ENCODE measurements around the gene TTC38.
"Not testable (repeated sequence)": the region's sequence is repeated elsewhere in the genome, so short reads cannot be mapped to it uniquely, and the experiment has no call there.

Gene TTC38

GRCh38 chr22:46297151-46297812, 29.5 kb downstream of the TTC38 start:
- DNase-seq = peak; percentile 7 to 10

DNA sequence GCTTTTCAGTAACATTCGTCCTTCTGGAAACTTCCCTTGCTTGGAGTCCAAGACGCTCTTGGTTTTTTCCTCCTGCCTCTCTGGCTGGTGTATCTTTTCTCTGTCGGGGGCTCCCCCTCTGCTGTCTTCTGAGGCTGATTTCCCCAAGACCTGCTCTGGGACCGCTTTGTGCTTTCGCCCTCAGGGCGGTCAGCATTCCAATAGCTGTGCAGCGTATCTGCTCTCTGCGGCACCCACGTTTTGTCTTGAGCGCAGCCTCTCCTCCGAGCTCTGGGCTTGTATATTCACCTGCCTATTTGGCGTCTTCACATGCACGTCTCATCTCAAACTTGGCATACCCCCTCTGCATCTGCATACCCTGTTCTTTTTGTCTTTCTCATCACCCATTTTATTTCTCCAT, 31.3 kb downstream of the TTC38 start:
- no peak for DNase-seq

GRCh38 chr22:46300491-46300890, 32.7 kb downstream of the TTC38 start:
- no peak for DNase-seq

GRCh38 chr22:46303347-46303965, 35.6 kb downstream of the TTC38 start:
- DNase-seq = no peak

GRCh38 chr22:46308283-46308988, 40.6 kb downstream of the TTC38 start:
- DNase-seq = no peak

DNA sequence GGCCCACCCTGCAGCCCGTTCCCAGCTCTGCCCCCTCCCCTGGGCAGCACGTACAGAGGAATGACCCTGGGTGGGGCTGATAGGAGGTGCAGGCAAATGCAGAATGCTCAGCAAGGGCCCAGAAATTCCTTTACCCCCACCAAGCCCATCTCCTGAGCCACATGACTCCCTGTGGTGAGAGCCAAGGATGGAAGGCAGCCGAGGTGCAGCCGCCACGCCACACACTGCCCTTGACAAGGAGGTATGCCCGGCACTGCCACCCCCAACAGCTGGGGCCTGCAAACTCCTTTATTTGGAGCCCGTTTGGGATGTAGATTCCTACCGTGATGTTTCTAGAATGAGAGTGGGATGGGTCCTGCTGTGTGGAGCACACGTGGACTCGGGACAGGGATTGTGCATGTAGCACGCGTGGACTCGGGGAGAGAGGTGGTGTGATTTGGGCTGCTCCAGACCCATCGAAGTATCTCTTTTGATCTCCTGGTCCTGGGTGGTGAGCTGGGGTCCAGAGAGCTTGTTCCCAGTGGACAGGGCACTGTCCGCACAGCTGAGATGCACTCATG, 41.8 kb downstream of the TTC38 start:
- DNase-seq = no peak

- DNase-seq = no peak
Measured at GRCh38 chr22:46312056-46312455, 44.2 kb downstream of the TTC38 start.

DNA sequence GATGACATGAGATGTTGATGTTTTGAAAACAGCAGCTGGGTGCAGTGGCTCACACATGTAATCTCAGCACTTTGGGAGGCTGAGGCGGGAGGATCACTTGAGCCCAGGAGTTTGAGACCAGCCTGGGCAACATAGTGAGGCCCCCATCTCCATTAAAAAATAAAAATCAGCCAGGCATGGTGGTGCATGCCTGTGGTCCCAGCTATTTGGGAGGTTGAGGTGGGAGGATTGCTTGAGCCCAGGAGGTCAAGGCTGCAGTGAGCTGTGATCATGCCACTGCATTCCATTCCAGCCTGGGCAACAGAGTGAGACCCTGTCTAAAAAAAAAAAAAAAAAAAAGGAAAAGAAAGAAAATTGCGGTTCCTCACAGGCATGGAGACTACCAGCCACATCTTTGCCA, 45.0 kb downstream of the TTC38 start:
- not testable (repeated sequence) for DNase-seq

- DNase-seq = no peak
Measured at GRCh38 chr22:46315976-46316375, 48.2 kb downstream of the TTC38 start.

DNA sequence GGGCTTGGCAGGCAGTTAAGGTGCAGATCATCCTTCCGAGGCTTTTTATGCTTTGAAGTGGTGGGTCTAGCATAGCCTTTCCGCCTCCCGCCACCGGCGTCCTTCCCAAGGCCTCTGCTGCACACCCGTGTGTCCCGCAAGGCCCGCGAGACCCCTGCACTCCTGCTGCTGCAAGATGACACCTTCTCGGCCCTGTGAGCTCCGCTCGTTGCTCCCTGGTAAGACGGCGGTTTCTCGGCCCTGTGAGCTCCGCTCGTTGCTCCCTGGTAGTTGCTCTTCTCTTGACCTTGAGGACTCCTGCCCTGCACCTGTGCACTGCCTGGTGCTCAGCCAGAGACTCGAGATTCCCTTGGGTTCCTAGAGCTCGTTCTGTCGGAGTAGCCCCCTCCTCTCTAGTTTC, 49.8 kb downstream of the TTC38 start:
- DNase-seq = no peak

DNA sequence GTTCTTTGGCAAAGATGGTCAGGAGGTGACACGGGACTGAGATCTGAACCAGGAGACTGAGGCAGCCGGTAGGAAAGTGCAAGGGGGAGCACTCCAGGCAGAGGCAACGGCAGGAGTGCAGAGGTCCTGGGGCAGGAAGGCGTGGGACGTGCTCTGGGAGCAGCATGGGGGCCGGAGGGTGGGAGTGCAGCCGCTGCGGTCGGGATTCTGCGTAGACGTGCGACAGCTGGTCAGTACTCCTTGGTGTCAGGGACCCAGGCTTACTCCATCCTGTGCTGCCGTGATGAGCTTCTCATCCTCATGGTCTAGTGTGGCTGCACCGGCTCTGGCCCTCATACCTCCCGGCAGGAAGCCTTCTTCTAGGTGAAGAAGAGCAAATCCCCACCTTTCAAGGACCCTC, 50.8 kb downstream of the TTC38 start:
- DNase-seq = no peak

DNA sequence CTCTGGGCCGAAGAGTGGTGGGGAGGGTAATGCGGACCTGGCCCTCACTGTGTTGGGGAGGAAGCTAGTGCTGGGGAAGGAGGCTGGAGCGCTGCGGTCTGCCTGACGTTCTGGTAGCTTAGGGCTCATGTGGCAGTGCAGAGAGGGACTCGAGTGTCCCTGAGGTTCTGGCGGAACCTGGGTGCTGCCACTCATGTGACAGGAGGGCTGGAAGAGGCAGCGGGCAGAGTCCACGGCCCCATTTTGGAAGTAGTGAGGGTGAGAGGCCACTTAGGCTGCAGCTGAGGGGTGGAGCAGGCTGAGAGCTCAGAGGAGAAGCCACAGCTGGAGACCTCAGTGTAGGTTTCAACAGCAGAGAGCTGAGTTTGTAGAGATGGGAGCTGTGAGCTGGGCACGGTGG, 51.5 kb downstream of the TTC38 start:
- no peak for DNase-seq

DNA sequence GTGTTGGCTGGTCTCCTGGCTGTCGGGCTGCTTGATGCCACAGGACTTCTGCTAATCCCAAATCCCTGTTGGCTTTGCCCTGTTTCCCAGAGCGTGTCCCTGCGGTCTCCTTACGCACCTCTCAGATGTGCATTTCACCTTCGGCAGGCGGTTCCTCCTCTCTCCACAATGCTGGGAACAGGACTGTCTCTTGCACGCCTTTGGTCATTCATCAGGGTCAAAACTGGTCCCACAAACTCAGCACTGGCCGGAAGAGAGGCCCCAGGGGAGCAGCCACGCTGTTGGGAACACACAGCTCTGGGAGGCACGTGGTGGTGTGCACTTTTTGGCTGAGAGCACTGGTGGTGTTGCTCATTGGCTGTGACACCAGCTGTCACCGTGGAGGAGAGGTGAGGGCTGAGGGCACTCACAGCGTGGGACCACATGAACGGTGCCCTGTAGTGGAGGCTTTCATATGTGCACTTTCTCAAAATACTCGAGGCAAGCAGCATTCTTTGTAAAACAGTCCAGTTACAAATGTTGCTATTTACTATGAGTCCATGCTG, 52.4 kb downstream of the TTC38 start:
- DNase-seq = no peak

DNA sequence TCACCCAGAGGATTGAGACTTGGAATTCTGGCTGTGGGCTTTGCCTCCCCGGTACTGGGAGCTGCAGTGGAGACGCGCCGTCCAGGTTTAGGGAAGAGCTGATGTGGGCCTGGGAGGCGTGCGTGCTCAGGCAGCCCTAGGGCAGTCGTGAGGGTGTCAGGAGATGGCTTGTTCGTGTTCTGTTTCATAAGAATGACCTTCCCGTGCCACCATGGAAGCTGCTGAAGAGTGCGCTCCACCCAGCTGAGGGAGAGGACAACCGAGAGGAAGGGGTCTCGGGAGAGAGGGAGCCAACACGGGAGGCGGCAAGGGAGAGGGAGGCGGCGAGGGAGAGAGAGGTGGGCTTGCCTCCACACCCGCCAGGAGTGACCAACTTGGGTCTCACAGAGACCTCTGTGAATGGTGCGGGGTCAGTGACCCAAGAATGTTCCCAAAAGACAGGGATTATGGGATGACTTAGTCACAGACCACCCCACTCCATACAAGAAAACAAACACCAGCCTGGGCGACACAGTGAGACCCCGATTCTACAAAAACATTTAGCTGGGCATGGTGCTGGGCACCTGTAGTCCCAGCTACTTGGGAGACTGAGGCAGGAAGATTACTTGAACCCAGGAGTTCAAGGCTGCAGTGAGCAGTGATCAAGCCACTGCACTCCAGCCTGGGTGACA, 53.0 kb downstream of the TTC38 start:
- DNase-seq = no peak

DNA sequence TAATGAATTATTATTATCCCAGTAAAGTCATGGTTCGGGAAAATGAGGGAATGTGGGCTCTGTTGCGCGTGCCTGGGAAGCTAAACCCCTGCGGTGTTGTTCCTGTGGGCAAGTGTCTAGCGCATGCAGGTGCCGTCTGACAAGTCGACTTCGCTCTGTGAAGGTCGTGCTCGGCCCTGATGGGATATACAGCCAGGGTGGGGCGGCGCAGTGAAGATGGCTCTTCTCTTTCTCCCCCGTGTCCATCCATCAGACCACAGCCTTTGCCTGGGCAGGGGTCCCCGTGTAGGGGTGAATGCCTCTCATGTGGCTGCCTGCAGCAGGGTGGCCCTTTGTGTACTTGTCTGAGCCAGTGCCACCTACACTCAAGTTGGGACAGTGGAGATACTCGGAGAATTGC, 54.9 kb downstream of the TTC38 start:
- DNase-seq = no peak

DNA sequence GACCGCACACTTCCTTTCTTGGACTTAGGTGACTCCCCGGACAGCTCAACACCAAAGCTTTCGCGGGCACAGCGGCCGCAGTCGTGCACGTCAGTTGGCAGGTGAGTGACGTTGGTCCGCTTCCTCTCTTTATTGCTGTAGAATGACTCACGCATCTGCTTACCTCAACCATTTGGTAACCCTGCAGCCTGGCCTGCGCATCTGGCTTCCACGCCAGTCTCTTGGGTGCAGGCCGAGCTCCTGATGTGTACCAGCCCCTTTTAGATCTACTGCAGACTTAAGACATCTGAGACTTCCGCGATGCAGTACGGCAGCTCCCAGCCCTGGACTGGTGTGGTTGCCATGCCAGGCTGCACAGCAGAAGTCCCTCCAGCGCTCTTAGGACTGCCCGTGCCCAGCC, 55.4 kb downstream of the TTC38 start:
- no peak for DNase-seq

DNA sequence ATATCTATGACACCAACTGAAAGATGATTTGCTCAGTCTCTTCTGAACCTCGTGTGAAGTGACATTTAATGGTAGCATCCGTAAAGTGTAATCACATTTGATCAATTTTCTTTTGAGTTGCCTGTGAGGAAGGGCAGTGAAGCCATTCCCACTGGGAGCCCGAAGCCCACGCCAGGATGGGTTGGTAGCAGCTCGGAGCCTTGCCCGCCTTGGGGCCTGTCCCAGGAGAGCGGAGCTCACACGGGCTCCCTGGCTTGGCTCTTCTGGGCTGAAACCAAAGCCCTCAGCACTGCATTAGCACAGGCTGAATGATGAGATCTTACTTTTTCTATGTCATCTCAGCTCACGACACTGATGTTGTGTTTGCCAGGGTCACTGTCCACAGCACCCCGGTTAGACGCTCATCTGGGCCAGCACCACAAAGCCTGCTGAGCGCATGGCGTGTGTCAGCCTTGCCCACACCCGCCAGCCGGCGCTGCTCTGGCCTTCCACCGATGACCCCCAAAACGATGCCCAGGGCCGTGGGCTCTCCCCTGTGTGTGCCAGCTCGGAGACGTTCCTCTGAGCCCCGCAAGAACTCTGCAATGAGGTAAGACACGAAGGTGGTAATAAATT, 58.4 kb downstream of the TTC38 start:
- DNase-seq = no peak

DNA sequence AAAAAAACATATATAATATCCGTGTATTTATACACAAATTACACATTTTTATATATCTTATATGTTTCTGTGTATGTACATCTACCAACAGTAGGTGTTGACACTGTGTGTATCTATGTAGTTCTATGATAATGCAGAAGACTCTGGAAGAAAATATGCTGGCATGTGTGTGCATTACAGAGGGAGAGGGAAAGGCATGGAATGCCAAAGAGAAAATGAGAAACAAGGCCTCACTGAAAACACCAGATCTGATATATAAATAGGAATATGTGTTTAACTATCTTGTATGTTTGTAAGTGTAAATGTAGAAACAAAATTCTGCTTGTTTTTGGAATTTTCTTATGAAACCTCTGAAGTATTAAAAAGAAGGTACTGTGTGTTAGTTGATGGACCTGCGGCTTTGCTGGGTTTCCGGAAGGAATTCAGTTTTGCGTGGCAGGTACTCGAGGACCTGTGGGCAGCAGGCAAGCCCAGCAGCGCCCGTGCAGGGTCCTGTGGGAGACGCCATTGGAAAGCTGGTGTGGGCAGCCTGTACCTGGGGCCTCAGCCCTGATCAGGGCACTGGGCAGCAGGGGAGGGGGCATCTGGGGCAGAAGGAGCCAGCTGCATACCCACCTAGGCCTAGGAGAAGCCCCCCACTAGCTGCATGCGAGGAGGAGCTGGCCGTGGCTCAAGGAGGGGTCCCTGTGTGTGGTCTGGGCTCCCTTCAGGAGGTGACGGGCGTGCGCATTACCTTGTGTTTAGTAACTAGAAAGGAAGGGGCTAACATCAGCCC, 60.1 kb downstream of the TTC38 start:
- no peak for DNase-seq

DNA sequence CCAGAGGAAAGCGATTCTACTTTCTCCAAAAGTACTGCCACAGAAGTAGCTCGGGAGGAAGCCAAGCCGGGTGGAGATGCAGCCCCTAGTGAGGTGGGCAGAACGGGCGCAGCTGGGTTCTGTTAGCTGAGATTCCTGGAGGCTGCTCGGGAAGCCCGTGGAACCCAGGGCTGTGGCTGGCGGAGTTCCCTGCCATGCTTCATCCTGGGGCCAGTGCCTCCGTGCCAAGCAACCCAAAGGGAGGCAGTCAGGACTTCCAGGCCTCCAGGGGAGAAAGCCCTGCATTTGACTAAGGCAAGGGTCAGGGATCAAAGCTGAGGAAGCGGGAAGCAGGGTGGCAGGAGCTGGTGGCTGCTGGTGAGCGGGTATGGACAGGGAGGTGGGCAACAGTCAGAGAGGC, 61.0 kb downstream of the TTC38 start:
- no peak for DNase-seq

- no peak for DNase-seq
Measured at GRCh38 chr22:46329616-46330015, 61.8 kb downstream of the TTC38 start.

- no peak for DNase-seq
Measured at GRCh38 chr22:46330426-46330825, 62.6 kb downstream of the TTC38 start.

DNA sequence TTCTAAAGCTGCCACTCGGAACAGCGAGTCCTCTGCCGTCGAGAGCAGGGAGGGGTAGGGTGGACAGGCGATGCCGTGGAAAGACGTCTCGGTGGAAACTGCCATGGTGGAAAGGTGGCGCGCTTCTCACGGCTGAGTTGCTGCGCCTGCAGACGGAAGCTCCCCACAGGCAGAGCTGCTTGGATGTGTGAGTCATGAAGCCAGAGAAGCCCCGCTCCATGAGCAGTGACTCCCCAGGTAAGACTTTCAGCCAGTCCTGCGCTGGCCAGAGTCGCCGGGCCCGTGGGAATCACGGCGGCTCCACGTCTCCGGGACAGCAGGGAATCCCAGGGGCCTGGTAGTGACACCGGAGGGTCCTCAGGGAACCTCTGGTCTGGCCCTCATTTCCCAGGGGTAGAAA, 63.7 kb downstream of the TTC38 start:
- no peak for DNase-seq
